ENCODE results near the gene GEMIN7. TPM values are rescaled to one million over a fixed set of nuclear protein-coding genes. Genes with fewer than 3 reads are reported as not detected.

Gene GEMIN7
- total RNA-seq, 1 donor, result 16.0 TPM

DNA sequence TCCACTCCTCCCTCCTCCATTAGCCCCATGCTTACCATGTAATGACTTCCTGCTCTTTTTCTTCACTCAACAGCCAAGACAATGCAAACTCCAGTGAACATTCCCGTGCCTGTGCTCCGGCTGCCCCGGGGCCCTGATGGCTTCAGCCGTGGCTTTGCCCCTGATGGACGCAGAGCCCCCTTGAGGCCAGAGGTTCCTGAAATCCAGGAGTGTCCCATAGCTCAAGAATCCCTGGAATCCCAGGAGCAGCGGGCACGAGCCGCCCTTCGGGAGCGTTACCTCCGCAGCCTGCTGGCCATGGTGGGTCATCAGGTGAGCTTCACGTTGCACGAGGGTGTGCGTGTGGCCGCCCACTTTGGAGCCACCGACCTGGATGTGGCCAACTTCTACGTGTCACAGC lies 11.0 kb downstream of the GEMIN7 start:
- DNase-seq (ENCODE audit: low read depth), result no peak
- H3K4me3 ChIP-seq (ENCODE audit: low read depth, low read length), result no peak overlapping the region
- no peak for TF ChIP-seq CTCF (IDR thresholded peaks at IDR 0.05; ENCODE audit: insufficient read depth, low read length)

DNA sequence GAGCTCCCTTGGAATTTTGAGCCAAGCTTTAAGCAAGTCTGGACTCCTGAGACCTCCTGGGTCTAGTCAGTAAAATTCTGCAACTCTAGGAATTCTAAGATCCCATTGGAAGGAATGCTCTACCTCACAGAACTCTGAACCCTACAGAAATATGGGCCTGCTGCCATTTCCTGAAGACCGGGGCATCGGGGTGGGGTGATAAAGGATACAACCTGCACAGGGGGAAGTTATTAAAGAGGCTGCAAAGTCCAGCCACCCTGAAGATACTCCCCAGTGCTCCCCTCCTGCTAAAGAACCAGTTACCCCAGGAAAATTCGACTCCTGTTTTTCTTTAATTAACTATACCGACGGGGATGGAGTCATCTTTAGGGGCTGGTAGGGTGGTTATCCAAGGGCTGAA lies 11.5 kb downstream of the GEMIN7 start:
- peak overlapping the region; percentile 63 for H3K4me3 ChIP-seq (ENCODE audit: low read depth, low read length)
- no peak for DNase-seq (ENCODE audit: low read depth)
- no peak for TF ChIP-seq CTCF (IDR thresholded peaks at IDR 0.05; ENCODE audit: insufficient read depth, low read length)

DNA sequence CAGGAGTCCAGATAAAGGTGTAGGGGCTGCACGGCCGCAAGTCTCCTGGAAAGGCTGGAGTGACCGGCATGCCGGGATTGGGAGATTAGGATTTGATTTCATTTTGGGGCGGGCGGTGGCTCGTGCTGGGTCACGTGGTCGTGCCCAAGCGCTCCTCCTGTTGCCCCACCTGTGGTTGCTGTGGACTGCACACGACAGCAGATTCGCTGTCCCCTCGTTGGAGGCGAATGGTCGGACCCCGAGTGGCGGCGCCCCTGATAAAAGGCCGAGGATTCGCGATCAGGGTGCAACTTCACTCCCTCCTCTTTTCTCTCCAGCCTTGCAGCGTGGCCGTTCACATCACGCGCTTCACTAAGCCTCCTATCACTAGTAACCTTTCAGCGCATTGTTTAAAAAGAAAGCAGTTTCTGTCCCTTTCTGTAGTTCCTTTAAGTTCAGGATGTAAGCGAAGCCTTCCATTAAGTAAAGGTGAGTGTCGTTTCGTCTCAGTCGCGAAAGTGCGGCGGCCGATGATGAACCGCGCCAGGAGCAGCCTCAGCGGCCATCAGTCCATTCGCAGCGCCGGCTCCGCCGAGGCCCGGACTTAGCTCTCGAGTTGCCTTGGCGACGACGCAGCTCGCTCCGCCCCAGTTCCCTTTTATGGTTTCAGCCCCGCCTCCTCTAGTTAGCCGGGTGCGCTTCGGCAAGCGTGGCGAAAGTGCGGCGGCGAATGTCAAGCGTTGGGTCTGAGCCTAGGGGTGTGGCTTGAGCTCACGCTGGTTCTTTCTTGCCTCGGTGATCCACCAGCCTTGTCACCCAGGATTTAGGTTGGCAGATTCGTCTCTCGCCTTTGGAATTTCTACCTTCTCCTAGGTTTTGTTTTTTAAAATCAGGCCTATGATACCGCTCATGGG lies 12.2 kb downstream of the GEMIN7 start:
- TF ChIP-seq CTCF (IDR thresholded peaks at IDR 0.05; ENCODE audit: insufficient read depth, low read length), result no peak
- H3K4me3 ChIP-seq (ENCODE audit: low read depth, low read length), result peak overlapping the region; percentile 89
- peak; percentile 99 for DNase-seq (ENCODE audit: low read depth)

- DNase-seq (ENCODE audit: low read depth), result peak; percentile 99
- peak; percentile 22 for TF ChIP-seq CTCF (IDR thresholded peaks at IDR 0.05; ENCODE audit: insufficient read depth, low read length)
- peak within 1 kb of the TSS; percentile 89 for H3K4me3 ChIP-seq (ENCODE audit: low read depth, low read length)
These were observed 14.0 kb downstream of the GEMIN7 start, which contains the start of gene PPP1R37 for GRCh38 chr19:45092747-45093678. TSS of gene PPP1R37 (plus strand) at chr19:45093179. CDS start at chr19:45093326, 147 bp downstream.

- TF ChIP-seq CTCF (IDR thresholded peaks at IDR 0.05; ENCODE audit: insufficient read depth, low read length), result no peak
- DNase-seq (ENCODE audit: low read depth), result no peak
- peak overlapping the region; percentile 89 for H3K4me3 ChIP-seq (ENCODE audit: low read depth, low read length)
These were observed 15.1 kb downstream of the GEMIN7 start for GRCh38 chr19:45094137-45094536.

DNA sequence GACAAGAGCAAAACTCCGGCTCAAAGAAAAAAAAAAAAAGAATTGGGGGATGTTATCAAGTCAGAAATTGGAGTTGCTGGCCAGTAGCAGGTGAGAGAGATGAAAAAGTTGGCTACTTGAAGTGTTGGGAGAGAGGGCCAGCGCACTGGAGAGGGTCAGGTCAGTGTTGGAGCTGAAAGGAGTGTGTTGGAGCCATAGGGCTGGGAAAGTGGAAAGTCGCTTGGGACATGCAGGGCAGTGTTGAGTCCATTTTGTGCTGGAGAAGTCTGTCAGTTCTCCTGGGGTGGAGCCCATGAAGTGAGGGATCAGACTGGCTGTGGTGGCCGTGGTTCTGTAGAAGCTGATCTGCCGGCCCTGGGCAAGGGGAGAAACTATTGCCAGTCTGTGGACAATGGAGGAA lies 15.6 kb downstream of the GEMIN7 start:
- TF ChIP-seq CTCF (IDR thresholded peaks at IDR 0.05; ENCODE audit: insufficient read depth, low read length), result no peak
- H3K4me3 ChIP-seq (ENCODE audit: low read depth, low read length), result peak overlapping the region; percentile 41
- DNase-seq (ENCODE audit: low read depth), result no peak
